HG03520 (cell line): Measurements from ENCODE around the gene PCDHGB6.
"Not testable (repeated sequence)": the region's sequence is repeated elsewhere in the genome, so short reads cannot be mapped to it uniquely, and the experiment has no call there.

ENCODE experiments used
- ATAC-seq: cut with Tn5 transposase; IDR thresholded peaks from one replicate; pipeline ENCODE4 v1.9.1; 2021; ENCODE audit warnings: mild to moderate bottlenecking, moderate library complexity; ENCODE audit not compliant: unreplicated experiment

Gene PCDHGB6

GRCh38 chr5:141388661-141389060, 19.2 kb upstream of the PCDHGB6 start:
- ATAC-seq = no peak

GRCh38 chr5:141389153-141390042, 18.4 kb upstream of the PCDHGB6 start:
- ATAC-seq = no peak

GRCh38 chr5:141392429-141393198, 15.2 kb upstream of the PCDHGB6 start, which contains the start of gene PCDHGA8:
Gene PCDHGA8 (plus strand): TSS chr5:141392633. CDS start chr5:141392814, 181 bp downstream.
- no peak for ATAC-seq

- no peak for ATAC-seq
Observed at GRCh38 chr5:141393267-141393666, 14.6 kb upstream of the PCDHGB6 start.

DNA sequence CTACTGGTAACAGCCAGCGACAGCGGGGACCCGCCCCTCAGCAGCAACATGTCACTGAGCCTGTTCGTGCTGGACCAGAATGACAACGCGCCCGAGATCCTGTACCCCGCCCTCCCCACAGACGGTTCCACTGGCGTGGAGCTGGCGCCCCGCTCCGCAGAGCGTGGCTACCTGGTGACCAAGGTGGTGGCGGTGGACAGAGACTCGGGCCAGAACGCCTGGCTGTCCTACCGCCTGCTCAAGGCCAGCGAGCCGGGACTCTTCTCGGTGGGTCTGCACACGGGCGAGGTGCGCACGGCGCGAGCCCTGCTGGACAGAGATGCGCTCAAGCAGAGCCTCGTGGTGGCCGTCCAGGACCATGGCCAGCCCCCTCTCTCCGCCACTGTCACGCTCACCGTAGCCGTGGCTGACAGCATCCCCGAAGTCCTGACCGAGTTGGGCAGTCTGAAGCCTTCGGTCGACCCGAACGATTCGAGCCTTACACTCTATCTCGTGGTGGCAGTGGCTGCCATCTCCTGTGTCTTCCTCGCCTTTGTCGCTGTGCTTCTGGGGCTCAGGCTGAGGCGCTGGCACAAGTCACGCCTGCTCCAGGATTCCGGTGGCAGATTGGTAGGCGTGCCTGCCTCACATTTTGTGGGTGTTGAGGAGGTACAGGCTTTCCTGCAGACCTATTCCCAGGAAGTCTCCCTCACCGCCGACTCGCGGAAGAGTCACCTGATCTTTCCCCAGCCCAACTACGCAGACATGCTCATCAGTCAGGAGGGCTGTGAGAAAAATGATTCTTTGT, 13.2 kb upstream of the PCDHGB6 start:
- not testable (repeated sequence) for ATAC-seq

DNA sequence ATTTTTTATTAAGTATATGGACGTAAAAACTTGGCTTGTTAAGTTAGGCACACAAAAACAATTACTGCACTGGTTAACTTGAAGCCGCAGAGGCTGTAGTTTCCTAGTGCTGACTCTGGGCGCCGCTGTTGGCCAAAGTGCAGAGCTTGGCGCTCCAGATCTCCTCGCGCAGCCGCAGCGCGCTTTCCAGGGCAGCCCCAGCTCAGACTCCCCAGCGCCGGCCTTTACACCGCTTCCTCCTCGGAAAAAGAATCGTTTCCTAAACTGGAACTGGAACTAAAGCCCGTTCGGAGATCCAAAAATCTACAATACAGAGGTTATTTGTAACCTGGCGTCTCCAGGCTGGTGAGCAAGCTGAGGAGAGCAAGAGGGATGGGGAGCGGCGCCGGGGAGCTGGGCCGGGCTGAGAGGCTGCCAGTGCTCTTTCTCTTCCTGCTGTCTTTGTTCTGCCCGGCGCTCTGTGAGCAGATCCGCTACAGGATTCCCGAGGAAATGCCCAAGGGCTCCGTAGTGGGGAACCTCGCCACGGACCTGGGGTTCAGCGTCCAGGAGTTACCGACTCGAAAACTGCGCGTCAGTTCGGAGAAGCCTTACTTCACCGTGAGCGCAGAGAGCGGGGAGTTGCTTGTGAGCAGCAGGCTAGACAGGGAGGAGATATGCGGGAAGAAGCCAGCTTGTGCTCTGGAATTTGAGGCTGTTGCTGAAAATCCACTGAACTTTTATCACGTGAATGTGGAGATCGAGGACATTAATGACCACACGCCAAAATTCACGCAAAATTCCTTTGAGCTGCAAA, 9.9 kb upstream of the PCDHGB6 start, which contains the start of gene PCDHGB5:
TSS of gene PCDHGB5 (plus strand) at position 192 of the 796 bp plus-strand sequence. CDS start at position 373, 181 bp downstream.
- ATAC-seq = peak; percentile 100

DNA sequence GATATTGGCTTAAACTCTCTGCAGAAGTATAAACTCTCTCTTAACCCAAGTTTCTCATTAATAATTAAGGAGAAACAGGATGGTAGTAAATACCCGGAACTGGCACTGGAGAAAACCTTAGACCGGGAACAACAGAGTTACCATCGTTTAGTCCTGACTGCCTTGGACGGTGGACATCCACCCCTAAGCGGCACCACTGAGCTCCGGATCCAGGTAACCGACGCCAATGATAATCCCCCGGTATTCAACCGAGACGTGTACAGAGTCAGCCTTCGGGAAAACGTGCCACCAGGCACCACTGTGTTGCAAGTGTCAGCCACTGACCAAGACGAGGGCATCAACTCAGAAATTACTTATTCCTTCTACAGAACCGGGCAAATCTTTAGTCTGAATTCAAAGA, 9.2 kb upstream of the PCDHGB6 start:
- no peak for ATAC-seq

DNA sequence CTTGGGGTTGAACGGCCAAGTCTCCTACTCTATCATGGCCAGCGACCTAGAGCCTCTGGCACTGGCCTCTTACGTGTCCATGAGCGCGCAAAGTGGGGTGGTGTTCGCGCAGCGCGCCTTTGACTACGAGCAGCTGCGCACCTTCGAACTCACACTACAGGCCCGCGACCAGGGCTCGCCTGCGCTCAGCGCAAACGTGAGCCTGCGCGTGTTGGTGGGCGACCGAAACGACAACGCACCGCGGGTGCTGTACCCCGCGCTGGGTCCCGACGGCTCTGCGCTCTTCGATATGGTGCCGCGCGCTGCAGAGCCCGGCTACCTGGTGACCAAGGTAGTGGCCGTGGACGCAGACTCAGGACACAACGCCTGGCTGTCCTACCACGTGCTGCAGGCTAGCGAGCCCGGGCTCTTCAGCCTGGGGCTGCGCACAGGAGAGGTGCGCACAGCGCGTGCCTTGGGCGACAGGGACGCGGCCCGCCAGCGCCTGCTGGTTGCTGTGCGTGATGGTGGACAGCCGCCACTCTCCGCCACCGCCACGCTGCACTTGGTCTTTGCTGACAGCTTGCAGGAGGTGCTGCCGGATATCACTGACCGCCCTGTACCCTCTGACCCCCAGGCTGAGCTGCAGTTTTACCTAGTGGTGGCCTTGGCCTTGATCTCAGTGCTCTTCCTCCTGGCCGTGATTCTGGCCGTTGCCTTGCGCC, 8.1 kb upstream of the PCDHGB6 start:
- ATAC-seq = no peak

- no peak for ATAC-seq
Observed at GRCh38 chr5:141402553-141403243, 5.1 kb upstream of the PCDHGB6 start, which contains the start of gene PCDHGA9. Gene PCDHGA9 (plus strand): TSS chr5:141402778. CDS start chr5:141402953, 175 bp downstream.

DNA sequence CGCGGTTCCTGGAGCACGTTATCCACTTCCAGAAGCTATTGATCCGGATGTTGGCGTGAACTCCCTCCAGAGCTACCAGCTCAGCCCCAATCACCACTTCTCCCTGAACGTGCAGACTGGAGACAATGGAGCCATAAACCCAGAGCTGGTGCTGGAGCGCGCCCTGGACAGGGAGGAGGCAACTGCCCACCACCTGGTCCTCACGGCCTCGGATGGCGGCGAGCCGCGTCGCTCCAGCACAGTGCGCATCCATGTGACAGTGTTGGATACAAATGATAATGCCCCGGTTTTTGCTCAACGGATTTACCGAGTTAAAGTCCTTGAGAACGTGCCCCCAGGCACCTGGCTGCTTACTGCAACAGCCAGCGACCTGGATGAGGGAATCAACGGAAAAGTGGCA, 4.4 kb upstream of the PCDHGB6 start:
- no peak for ATAC-seq

- no peak for ATAC-seq
Observed at GRCh38 chr5:141409598-141410306, 1.9 kb downstream of the PCDHGB6 start.

DNA sequence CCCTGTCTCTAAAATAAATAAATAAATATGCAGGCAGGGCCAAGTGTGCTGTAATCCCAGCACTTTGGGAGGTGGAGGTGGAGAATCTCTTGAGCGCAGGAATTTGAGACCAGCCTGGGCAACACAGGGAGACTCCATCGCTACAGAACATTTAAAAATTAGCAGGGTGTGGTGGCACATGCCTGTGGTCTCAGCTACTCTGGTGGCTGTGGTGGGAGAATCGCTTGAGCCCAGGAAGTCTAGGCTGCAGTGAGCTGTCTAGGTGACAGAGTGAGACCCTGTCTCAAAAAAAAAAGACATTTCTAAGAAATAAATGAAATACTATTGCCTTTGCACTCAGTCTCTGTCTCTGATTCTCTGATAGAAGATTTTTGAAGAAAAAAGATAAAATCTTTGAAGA, 3.8 kb downstream of the PCDHGB6 start:
- ATAC-seq = no peak

DNA sequence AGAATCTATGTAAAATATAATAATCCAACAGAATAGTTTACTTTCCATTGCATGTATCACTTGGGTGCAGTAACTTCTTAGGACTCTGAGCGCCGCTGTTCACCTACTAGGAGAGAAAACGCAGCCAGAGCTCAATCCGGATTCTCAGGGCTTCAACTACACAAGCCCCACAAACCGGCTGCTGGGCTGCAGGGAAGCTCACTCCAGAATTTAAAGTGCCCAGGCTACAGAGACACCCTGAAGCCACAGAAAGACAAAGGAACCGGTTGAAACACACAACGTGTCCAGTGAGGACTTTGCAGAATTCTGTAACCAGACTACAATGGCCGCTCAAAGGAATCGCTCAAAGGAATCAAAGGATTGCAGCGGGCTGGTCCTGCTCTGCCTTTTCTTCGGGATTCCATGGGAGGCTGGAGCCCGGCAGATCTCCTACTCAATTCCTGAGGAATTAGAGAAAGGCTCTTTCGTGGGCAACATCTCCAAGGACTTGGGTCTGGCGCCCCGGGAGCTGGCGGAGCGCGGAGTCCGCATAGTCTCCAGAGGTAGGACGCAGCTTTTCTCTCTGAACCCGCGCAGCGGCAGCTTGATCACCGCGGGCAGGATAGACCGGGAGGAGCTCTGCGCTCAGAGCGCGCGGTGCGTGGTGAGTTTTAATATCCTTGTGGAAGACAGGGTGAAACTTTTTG, 5.2 kb downstream of the PCDHGB6 start, which contains the start of gene PCDHGA10:
TSS of gene PCDHGA10 (plus strand) at position 134 of the 686 bp plus-strand sequence. CDS start at position 323, 189 bp downstream.
- peak; percentile 76 for ATAC-seq

DNA sequence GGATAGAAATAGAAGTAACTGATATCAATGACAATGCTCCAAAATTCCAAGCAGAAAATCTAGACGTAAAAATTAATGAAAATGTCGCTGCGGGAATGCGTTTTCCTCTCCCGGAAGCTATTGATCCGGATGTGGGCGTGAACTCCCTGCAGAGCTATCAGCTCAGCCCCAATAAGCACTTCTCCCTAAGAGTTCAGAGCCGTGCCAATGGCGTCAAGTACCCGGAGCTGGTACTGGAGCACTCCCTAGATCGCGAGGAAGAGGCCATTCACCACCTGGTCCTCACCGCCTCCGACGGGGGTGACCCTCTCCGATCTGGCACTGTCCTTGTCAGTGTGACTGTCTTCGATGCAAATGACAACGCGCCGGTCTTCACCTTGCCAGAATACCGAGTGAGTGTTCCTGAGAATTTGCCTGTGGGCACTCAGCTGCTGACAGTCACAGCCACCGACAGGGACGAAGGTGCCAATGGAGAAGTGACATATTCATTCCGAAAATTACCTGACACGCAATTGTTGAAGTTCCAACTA, 5.8 kb downstream of the PCDHGB6 start:
- no peak for ATAC-seq

DNA sequence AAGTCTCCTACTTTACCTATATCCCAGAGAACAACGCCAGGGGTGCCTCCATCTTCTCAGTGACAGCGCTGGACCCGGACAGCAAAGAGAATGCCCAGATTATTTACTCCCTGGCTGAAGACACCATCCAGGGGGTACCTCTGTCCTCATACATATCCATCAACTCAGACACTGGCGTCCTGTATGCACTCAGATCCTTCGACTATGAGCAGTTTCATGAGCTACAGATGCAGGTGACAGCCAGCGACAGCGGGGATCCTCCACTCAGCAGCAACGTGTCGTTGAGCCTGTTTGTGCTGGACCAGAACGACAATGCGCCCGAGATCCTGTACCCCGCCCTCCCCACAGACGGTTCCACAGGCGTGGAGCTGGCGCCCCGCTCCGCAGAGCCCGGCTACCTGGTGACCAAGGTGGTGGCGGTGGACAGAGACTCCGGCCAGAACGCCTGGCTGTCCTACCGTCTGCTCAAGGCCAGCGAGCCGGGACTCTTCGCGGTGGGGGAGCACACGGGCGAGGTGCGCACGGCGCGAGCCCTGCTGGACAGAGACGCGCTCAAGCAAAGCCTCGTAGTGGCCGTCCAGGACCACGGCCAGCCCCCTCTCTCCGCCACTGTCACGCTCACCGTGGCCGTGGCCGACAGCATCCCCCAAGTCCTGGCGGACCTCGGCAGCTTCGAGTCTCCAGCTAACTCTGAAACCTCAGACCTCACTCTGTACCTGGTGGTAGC, 6.9 kb downstream of the PCDHGB6 start:
- not testable (repeated sequence) for ATAC-seq

DNA sequence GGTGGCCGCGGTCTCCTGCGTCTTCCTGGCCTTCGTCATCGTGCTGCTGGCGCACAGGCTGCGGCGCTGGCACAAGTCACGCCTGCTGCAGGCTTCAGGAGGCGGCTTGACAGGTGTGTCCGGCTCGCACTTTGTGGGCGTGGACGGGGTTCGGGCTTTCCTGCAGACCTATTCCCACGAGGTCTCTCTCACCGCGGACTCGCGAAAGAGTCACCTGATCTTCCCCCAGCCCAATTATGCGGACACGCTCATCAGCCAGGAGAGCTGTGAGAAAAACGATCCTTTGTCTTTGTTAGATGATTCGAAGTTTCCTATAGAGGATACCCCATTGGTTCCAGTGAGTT, 7.4 kb downstream of the PCDHGB6 start:
- ATAC-seq = not testable (repeated sequence)
